PC-9 (cell line): ENCODE measurements around the gene ABTB1. TPM values are rescaled to one million over a fixed set of nuclear protein-coding genes. Genes with fewer than 3 reads are reported as not detected.

ENCODE experiments used
- BruUV-seq: library from RNA; stranded (reverse); fragments of 400-500 nt; replicated peaks from 2 replicates; lab custom pipeline; 2021; lab: Mats Ljungman, UMichigan
- CTCF ChIA-PET: fragments of 300-600 bp; sonication (Branson Sonifier 250); formaldehyde crosslinking; loops from one replicate; lab custom pipeline; 2022; ENCODE audit warnings: antibody characterized with exemption; lab: Charles Lee
- POLR2A ChIA-PET: fragments of 300-600 bp; sonication (Branson Sonifier 250); formaldehyde crosslinking; loops from one replicate; lab custom pipeline; 2022; ENCODE audit warnings: antibody characterized with exemption; ENCODE audit not compliant: unreplicated experiment; lab: Charles Lee
- DNase-seq, 2 experiments: peaks; one replicate each; pipeline versions ENCODE4 v3.0.0 to v3.0.0-alpha.2; 2015 to 2022; ENCODE audit warnings: mixed read lengths in 1 of 2
- H2AFZ ChIP-seq: fragments of 200-600 bp; sonication (generic); 2 replicates; pipeline ENCODE4 v1.8.1; 2017; ENCODE audit warnings: antibody characterized with exemption
- H3F3A ChIP-seq: fragments of 200-600 bp; sonication (generic); 2 replicates; pipeline ENCODE4 v1.8.1; 2017; ENCODE audit warnings: antibody characterized with exemption, mild to moderate bottlenecking, low read depth; ENCODE audit not compliant: insufficient read depth
- H3K27ac ChIP-seq: fragments of 200-600 bp; sonication (generic); 2 replicates; pipeline ENCODE4 v1.6.1; 2016; ENCODE audit warnings: mixed run types
- H3K27me3 ChIP-seq: fragments of 200-600 bp; sonication (generic); 2 replicates; pipeline ENCODE4 v1.6.1; 2016; ENCODE audit warnings: low read depth, mixed run types; ENCODE audit not compliant: insufficient read depth
- H3K36me3 ChIP-seq: fragments of 200-600 bp; sonication (generic); 2 replicates; pipeline ENCODE4 v1.6.1; 2016; ENCODE audit warnings: low read depth, mixed run types
- H3K4me1 ChIP-seq: fragments of 200-600 bp; sonication (generic); replicated peaks from 2 replicates; pipeline ENCODE4 v1.6.1; 2016; ENCODE audit warnings: mixed run types; ENCODE audit not compliant: insufficient read depth
- H3K4me2 ChIP-seq: fragments of 200-600 bp; sonication (generic); 2 replicates; pipeline ENCODE4 v1.6.1; 2017; ENCODE audit warnings: mixed run types
- H3K4me3 ChIP-seq: fragments of 200-600 bp; sonication (generic); 2 replicates; pipeline ENCODE4 v1.6.1; 2016; ENCODE audit warnings: mixed run types
- H3K79me2 ChIP-seq: fragments of 200-600 bp; sonication (generic); 2 replicates; pipeline ENCODE4 v1.6.1; 2017; ENCODE audit warnings: low read depth, mixed run types
- H3K9me2 ChIP-seq: fragments of 200-600 bp; sonication (generic); 2 replicates; pipeline ENCODE4 v1.8.1; 2017; ENCODE audit warnings: mild to moderate bottlenecking; ENCODE audit not compliant: insufficient read depth
- H3K9me3 ChIP-seq: fragments of 200-600 bp; sonication (generic); 2 replicates; pipeline ENCODE4 v1.8.1; 2016; ENCODE audit warnings: low read depth; ENCODE audit not compliant: insufficient read depth
- H4K20me1 ChIP-seq: fragments of 200-600 bp; sonication (generic); 2 replicates; pipeline ENCODE4 v1.8.1; 2017; ENCODE audit not compliant: insufficient read depth
- EZH2 ChIP-seq: fragments of 200-600 bp; sonication (generic); IDR thresholded peaks from 2 replicates; pipeline ENCODE4 v1.8.0; 2017; ENCODE audit warnings: antibody characterized with exemption, low read depth
- intact Hi-C: fragments of 100-400 bp; cut with micrococcal nuclease; formaldehyde crosslinking; loops from one replicate; pipeline ENCODE4 v1.10.0; 2022; ENCODE audit not compliant: unreplicated experiment
- total RNA-seq: library from RNA; stranded (reverse); gene quantifications from 2 replicates; pipeline ENCODE4 v1.2.3, GENCODE V29; 2021
- TF ChIP-seq, protein P1 (sequence below): fragments of 200-600 bp; sonication (generic); conservative IDR thresholded peaks from 2 replicates; pipeline ENCODE4 v1.6.1; 2017; ENCODE audit warnings: mixed run types, antibody characterized with exemption, mild to moderate bottlenecking, moderate library complexity

ABTB1 gene
- total RNA-seq, 1 experiment from 2014 or later, result 39.1 TPM

DNA sequence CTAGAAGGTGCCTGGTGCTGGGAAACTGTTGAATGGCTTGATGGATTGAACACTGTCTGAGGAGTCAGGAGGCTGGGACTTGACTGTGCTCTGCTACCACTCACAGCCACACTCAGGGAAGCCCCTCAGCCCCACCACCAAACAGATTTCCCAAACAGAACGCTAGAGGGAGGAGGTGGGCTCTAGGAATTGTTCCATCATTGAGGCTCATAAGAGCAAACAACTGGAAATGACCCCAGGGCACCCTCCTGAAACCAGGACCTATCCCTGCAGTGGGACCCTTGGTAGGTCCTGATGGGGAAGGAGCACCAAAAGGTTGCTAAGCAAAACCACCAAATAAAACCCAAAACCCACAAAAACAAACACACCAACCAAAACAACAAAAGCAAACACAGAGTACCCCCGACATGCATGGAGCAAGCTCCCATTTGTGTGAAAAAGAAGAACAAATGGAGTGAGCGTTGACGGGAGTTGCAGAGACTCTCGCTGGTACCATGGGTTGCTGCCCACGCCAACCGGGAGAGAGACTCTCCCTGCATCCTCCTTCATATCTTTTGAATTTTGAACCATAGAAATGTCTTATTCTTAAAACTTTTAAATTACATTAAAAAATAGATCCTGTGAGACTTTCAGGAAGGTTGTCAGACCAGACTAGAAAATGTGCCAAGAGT, 45.6 kb downstream of the ABTB1 start:
- no peak overlapping the region for H3K27ac ChIP-seq
- intact Hi-C loops, result no loop called here
- no peak overlapping the region for H2AFZ ChIP-seq
- H4K20me1 ChIP-seq, result no peaks in the 10 kb centered on the region
- no peaks in the 10 kb centered on the region for H3K79me2 ChIP-seq
- TF ChIP-seq, protein P1, sequence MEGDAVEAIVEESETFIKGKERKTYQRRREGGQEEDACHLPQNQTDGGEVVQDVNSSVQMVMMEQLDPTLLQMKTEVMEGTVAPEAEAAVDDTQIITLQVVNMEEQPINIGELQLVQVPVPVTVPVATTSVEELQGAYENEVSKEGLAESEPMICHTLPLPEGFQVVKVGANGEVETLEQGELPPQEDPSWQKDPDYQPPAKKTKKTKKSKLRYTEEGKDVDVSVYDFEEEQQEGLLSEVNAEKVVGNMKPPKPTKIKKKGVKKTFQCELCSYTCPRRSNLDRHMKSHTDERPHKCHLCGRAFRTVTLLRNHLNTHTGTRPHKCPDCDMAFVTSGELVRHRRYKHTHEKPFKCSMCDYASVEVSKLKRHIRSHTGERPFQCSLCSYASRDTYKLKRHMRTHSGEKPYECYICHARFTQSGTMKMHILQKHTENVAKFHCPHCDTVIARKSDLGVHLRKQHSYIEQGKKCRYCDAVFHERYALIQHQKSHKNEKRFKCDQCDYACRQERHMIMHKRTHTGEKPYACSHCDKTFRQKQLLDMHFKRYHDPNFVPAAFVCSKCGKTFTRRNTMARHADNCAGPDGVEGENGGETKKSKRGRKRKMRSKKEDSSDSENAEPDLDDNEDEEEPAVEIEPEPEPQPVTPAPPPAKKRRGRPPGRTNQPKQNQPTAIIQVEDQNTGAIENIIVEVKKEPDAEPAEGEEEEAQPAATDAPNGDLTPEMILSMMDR, result no peak
- TF ChIP-seq EZH2, result no peak
- CTCF ChIA-PET, result no interaction called here
- DNase-seq, result no peak
- POLR2A ChIA-PET, result no interaction called here
- no peak overlapping the region for H3K4me3 ChIP-seq
- H3K4me2 ChIP-seq, result no peak overlapping the region
- H3K36me3 ChIP-seq, result no peaks in the 10 kb centered on the region
- no peaks in the 10 kb centered on the region for H3K9me3 ChIP-seq
- no peaks in the 10 kb centered on the region for H3F3A ChIP-seq
- no peaks in the 10 kb centered on the region for H3K9me2 ChIP-seq
- no peaks in the 10 kb centered on the region for H3K27me3 ChIP-seq
- BruUV-seq, result no TSS peak
- no peaks in the 10 kb centered on the region for H3K4me1 ChIP-seq

DNA sequence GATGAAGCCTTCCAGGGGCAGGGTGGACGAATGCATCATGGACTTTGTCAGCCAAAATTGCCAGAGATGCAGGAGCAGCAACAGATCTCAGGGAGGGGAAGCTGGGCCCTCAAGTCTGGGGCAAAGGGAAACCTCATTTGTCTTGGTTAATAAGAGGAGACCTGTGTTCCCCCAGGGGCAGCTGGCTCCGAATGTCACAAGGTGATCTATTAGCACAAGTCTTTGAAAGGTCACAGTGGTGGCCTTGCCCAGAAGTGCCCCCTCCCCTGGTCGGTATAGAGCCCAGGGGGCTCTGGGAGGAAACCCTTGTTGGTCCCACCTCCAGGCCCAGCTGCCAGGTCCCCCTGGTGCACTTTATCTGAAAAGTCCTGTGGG, 46.2 kb downstream of the ABTB1 start:
- H2AFZ ChIP-seq, result no peak overlapping the region
- TF ChIP-seq, protein P1, result no peak
- no peak for TF ChIP-seq EZH2
- no peaks in the 10 kb centered on the region for H4K20me1 ChIP-seq
- H3K9me2 ChIP-seq, result no peaks in the 10 kb centered on the region
- CTCF ChIA-PET, result no interaction called here
- H3K4me1 ChIP-seq, result no peaks in the 10 kb centered on the region
- POLR2A ChIA-PET, result no interaction called here
- DNase-seq, result no peak
- H3K4me3 ChIP-seq, result no peak overlapping the region
- no peaks in the 10 kb centered on the region for H3K27me3 ChIP-seq
- no peaks in the 10 kb centered on the region for H3K9me3 ChIP-seq
- no peaks in the 10 kb centered on the region for H3K36me3 ChIP-seq
- H3K79me2 ChIP-seq, result no peaks in the 10 kb centered on the region
- no TSS peak for BruUV-seq
- intact Hi-C loops, result no loop called here
- H3K4me2 ChIP-seq, result no peak overlapping the region
- no peaks in the 10 kb centered on the region for H3F3A ChIP-seq
- no peak overlapping the region for H3K27ac ChIP-seq

DNA sequence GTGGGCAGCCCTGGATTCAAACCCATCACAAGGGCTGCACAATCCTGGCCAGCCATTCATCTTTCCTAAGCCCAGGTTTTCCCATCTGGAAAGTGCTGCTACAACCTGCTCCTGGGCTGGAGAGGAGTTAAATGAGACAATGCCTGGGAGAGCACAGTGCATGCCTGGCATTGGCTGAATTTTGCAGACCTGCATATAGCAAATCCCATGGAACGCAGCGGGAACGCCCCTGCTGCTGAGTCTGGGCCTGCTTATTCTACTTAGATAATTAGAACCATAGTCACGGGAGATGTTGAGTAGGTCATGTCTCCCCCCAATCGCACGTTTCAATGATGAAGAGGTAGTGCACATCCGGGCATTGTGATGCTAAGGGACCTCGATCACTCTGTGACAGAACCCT, 46.6 kb downstream of the ABTB1 start:
- Histone ChIP-seq H3K4me2 (no peak overlapping the region), H4K20me1 (no peaks in the 10 kb centered on the region), H3K9me3 (no peaks in the 10 kb centered on the region), H3K4me3 (no peak overlapping the region), H3K27ac (no peak overlapping the region), H3K27me3 (no peaks in the 10 kb centered on the region), H3K79me2 (no peaks in the 10 kb centered on the region), H3K4me1 (no peaks in the 10 kb centered on the region), H3F3A (no peaks in the 10 kb centered on the region), H3K9me2 (no peaks in the 10 kb centered on the region), H2AFZ (no peak overlapping the region), H3K36me3 (no peaks in the 10 kb centered on the region)
- intact Hi-C loops, result no loop called here
- ChIA-PET CTCF (no interaction called here), POLR2A (no interaction called here)
- no peak for DNase-seq
- TF ChIP-seq, protein P1, result no peak
- TF ChIP-seq EZH2, result no peak
- BruUV-seq, result no TSS peak
